Measurements from ENCODE around the gene OSCAR.

OSCAR gene

DNA sequence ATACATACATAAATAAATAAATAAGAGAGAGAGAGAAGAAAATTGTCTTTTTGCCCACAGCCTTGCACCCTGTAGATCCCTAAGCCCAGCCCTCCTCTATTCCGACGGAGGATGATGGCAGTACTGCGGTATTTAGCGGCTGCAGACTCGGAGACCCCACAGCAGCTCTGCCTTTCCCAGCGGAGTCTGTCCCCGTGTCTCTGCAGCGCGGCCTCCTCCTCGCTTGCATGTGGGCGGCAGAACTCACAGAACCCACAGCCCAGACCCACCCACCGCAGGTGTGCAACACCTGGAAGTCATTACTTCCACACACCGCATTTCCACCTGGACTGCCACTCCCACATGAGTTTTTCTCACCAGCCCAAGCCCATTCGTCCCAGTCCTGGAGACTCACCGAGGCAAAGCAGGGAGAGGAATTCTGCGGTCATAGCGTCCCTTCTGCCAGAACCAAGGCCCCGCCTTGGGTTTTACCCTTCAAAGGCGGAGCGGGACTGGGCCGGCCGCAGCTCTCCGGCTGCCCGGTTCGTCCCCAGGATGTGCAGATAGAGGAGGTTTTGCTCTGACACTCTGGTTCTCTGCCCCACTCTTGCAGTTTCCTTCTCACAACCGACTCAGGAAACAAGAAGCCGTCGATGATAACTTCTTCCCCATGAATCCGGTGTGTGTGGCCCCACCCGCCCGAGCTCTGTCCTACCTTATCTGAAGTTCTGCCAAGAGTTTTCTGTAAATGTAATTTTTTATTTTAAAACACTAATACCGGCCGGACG lies 37.1 kb downstream of the OSCAR start, which contains the start of gene VSTM1:
VSTM1 (minus strand) TSS at position 548 of the 767 bp plus-strand sequence; CDS start at position 428, 120 bp downstream.
- no CpG with 5 or more reads among the region's 34 CpGs for WGBS, 2 donors (ENCODE audit: extremely low coverage in 2 of 2, insufficient read length in 2 of 2, insufficient replicate concordance in 1 of 2)
- Histone ChIP-seq H3K4me3 (ENCODE audit: low read length in 2 of 2) (no peak within 1 kb of the TSS), H3K23ac (ENCODE audit: low read depth, low read length, poor library complexity) (no peak within 1 kb of the TSS), H3K27me3 (ENCODE audit: control insufficient read depth in 3 of 3, insufficient read depth in 3 of 3, low read depth in 1 of 3, low read length in 3 of 3) (no peaks in the 10 kb centered on the region), H3K9me3 (replicated peaks in 1 of 2; ENCODE audit: control insufficient read depth in 2 of 2, insufficient read depth in 1 of 2, low read depth in 1 of 2, low read length in 2 of 2) (no peaks in the 10 kb centered on the region), H3K27ac (replicated peaks; ENCODE audit: low read length) (no peak within 1 kb of the TSS), H3K4me1 (ENCODE audit: control insufficient read depth in 2 of 2, insufficient read depth in 1 of 2, low read depth in 1 of 2, low read length in 2 of 2) (no peaks in the 10 kb centered on the region), H2BK120ac (ENCODE audit: low read depth, low read length) (no peak within 1 kb of the TSS), H2AK5ac (ENCODE audit: low read depth, low read length) (no peak within 1 kb of the TSS), H3K14ac (ENCODE audit: low read length) (no peak within 1 kb of the TSS), H3K9ac (ENCODE audit: low read depth, low read length, poor library complexity) (no peak within 1 kb of the TSS), H4K8ac (ENCODE audit: low read depth, low read length) (no peak within 1 kb of the TSS), H3K4me2 (ENCODE audit: insufficient read depth, low read length, poor library complexity, severe bottlenecking) (no peak within 1 kb of the TSS), H3K4ac (ENCODE audit: low read length) (no peak within 1 kb of the TSS), H3K18ac (ENCODE audit: low read length) (no peak within 1 kb of the TSS), H3K36me3 (replicated peaks in 1 of 2; ENCODE audit: control insufficient read depth in 2 of 2, insufficient read depth in 2 of 2, low read length in 2 of 2) (no peaks in the 10 kb centered on the region), H2BK5ac (ENCODE audit: low read length) (no peak within 1 kb of the TSS), H3K79me1 (ENCODE audit: low read depth, low read length) (no peaks in the 10 kb centered on the region), H2BK15ac (ENCODE audit: low read length) (no peak within 1 kb of the TSS), H2AFZ (ENCODE audit: low read length) (no peak within 1 kb of the TSS), H4K91ac (ENCODE audit: low read depth, low read length, poor library complexity) (no peak within 1 kb of the TSS), H2BK12ac (ENCODE audit: low read length) (no peak within 1 kb of the TSS)
- DNase-seq (ENCODE audit: low spot score): no peak

DNA sequence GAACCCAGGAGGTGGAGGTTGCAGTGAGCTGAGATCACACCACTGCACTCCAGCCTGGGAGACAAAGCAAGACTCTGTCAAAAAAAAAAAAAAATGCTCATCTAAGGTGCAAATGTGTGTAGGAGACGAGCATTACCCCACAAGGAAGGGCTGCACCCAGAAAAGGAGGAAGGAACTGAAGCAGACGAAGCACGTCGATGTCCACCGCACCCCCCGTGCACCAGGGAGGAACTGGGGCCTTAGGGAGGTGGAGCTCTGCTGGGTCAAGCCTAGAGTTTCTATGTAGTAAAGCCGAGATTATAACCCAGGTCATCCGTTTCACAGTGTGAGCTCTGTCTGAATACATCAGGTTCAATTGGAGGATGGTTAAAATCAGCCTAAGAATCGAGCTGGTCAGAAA lies 38.0 kb downstream of the OSCAR start:
- WGBS, 2 donors (ENCODE audit: extremely low coverage in 2 of 2, insufficient read length in 2 of 2, insufficient replicate concordance in 1 of 2): no CpG with 5 or more reads among the region's 9 CpGs
- Histone ChIP-seq H3K36me3 (replicated peaks in 1 of 2; ENCODE audit: control insufficient read depth in 2 of 2, insufficient read depth in 2 of 2, low read length in 2 of 2) (no peaks in the 10 kb centered on the region), H3K14ac (ENCODE audit: low read length) (no peak overlapping the region), H3K4me3 (ENCODE audit: low read length in 2 of 2) (no peak overlapping the region), H3K79me1 (ENCODE audit: low read depth, low read length) (no peaks in the 10 kb centered on the region), H3K9ac (ENCODE audit: low read depth, low read length, poor library complexity) (no peak overlapping the region), H2BK15ac (ENCODE audit: low read length) (no peak overlapping the region), H3K4me1 (ENCODE audit: control insufficient read depth in 2 of 2, insufficient read depth in 1 of 2, low read depth in 1 of 2, low read length in 2 of 2) (peaks cover 0 to 2% of the 10 kb centered on the region in 2 donors), H2AK5ac (ENCODE audit: low read depth, low read length) (no peak overlapping the region), H3K4me2 (ENCODE audit: insufficient read depth, low read length, poor library complexity, severe bottlenecking) (no peak overlapping the region), H2BK120ac (ENCODE audit: low read depth, low read length) (no peak overlapping the region), H2BK12ac (ENCODE audit: low read length) (no peak overlapping the region), H4K8ac (ENCODE audit: low read depth, low read length) (no peak overlapping the region), H3K27me3 (ENCODE audit: control insufficient read depth in 3 of 3, insufficient read depth in 3 of 3, low read depth in 1 of 3, low read length in 3 of 3) (no peaks in the 10 kb centered on the region), H3K18ac (ENCODE audit: low read length) (no peak overlapping the region), H3K4ac (ENCODE audit: low read length) (no peak overlapping the region), H4K91ac (ENCODE audit: low read depth, low read length, poor library complexity) (no peak overlapping the region), H2BK5ac (ENCODE audit: low read length) (no peak overlapping the region), H3K23ac (ENCODE audit: low read depth, low read length, poor library complexity) (no peak overlapping the region), H3K27ac (replicated peaks; ENCODE audit: low read length) (no peak overlapping the region), H3K9me3 (replicated peaks in 1 of 2; ENCODE audit: control insufficient read depth in 2 of 2, insufficient read depth in 1 of 2, low read depth in 1 of 2, low read length in 2 of 2) (no peaks in the 10 kb centered on the region), H2AFZ (ENCODE audit: low read length) (no peak overlapping the region)
- DNase-seq (ENCODE audit: low spot score): no peak

DNA sequence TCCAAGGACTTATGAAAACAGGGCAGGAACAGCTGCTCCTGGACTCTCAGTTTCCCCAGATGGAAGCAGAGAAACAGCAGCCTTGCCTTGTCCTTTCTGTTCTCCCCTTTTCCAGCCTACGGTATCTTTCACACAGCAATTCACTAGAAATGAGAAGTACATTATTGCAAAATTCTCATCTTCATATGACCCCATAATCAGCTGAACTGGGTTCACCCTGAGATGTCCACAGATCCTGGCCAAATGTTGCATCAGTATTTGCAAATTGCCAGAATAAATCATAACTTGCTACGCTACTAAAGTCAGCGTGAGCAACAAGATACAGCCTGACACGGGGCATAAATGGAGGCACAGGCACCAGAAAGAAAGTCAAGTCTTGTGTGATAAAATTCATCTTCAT lies 53.0 kb downstream of the OSCAR start:
- Histone ChIP-seq H2BK15ac (ENCODE audit: low read length) (no peak overlapping the region), H2BK5ac (ENCODE audit: low read length) (no peak overlapping the region), H3K27ac (replicated peaks; ENCODE audit: low read length) (no peak overlapping the region), H3K4ac (ENCODE audit: low read length) (no peak overlapping the region), H3K36me3 (replicated peaks in 1 of 2; ENCODE audit: control insufficient read depth in 2 of 2, insufficient read depth in 2 of 2, low read length in 2 of 2) (no peaks in the 10 kb centered on the region), H2BK12ac (ENCODE audit: low read length) (no peak overlapping the region), H3K4me3 (ENCODE audit: low read length in 2 of 2) (no peak overlapping the region), H4K91ac (ENCODE audit: low read depth, low read length, poor library complexity) (no peak overlapping the region), H3K14ac (ENCODE audit: low read length) (no peak overlapping the region), H3K9ac (ENCODE audit: low read depth, low read length, poor library complexity) (no peak overlapping the region), H2AFZ (ENCODE audit: low read length) (no peak overlapping the region), H3K18ac (ENCODE audit: low read length) (no peak overlapping the region), H2BK120ac (ENCODE audit: low read depth, low read length) (no peak overlapping the region), H3K23ac (ENCODE audit: low read depth, low read length, poor library complexity) (no peak overlapping the region), H3K27me3 (ENCODE audit: control insufficient read depth in 3 of 3, insufficient read depth in 3 of 3, low read depth in 1 of 3, low read length in 3 of 3) (no peaks in the 10 kb centered on the region), H3K4me2 (ENCODE audit: insufficient read depth, low read length, poor library complexity, severe bottlenecking) (no peak overlapping the region), H3K9me3 (replicated peaks in 1 of 2; ENCODE audit: control insufficient read depth in 2 of 2, insufficient read depth in 1 of 2, low read depth in 1 of 2, low read length in 2 of 2) (peaks cover 0 to 2% of the 10 kb centered on the region in 2 donors), H4K8ac (ENCODE audit: low read depth, low read length) (no peak overlapping the region), H3K4me1 (ENCODE audit: control insufficient read depth in 2 of 2, insufficient read depth in 1 of 2, low read depth in 1 of 2, low read length in 2 of 2) (no peaks in the 10 kb centered on the region), H3K79me1 (ENCODE audit: low read depth, low read length) (peaks cover 2% of the 10 kb centered on the region), H2AK5ac (ENCODE audit: low read depth, low read length) (no peak overlapping the region)
- WGBS, 2 donors (ENCODE audit: extremely low coverage in 2 of 2, insufficient read length in 2 of 2, insufficient replicate concordance in 1 of 2): no CpG with 5 or more reads among the region's 4 CpGs
- no peak for DNase-seq (ENCODE audit: low spot score)

DNA sequence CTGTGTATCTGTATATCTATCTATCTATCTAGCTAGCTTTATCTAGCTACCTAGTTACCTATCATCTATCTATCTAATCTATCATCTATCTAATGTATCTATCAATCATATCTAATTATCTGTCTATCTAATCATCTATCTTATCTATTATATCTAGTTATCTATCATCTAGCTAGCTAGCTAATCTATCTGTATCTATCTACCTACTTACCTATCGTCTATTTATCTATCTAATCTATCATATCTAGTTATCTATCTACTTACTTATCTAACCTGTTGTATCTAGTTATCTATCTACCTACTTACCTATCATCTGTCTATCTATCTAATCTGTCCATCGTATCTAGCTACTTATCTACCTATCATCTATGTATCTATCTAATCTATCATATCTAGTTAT lies 54.8 kb downstream of the OSCAR start:
- Histone ChIP-seq H2BK120ac (ENCODE audit: low read depth, low read length) (no peak overlapping the region), H3K79me1 (ENCODE audit: low read depth, low read length) (peaks cover 2% of the 10 kb centered on the region), H3K18ac (ENCODE audit: low read length) (no peak overlapping the region), H4K91ac (ENCODE audit: low read depth, low read length, poor library complexity) (no peak overlapping the region), H3K14ac (ENCODE audit: low read length) (no peak overlapping the region), H2AK5ac (ENCODE audit: low read depth, low read length) (no peak overlapping the region), H3K27me3 (ENCODE audit: control insufficient read depth in 3 of 3, insufficient read depth in 3 of 3, low read depth in 1 of 3, low read length in 3 of 3) (no peaks in the 10 kb centered on the region), H3K4me3 (ENCODE audit: low read length in 2 of 2) (no peak overlapping the region), H2BK12ac (ENCODE audit: low read length) (no peak overlapping the region), H3K27ac (replicated peaks; ENCODE audit: low read length) (no peak overlapping the region), H3K4me2 (ENCODE audit: insufficient read depth, low read length, poor library complexity, severe bottlenecking) (no peak overlapping the region), H3K23ac (ENCODE audit: low read depth, low read length, poor library complexity) (no peak overlapping the region), H2BK15ac (ENCODE audit: low read length) (no peak overlapping the region), H3K4ac (ENCODE audit: low read length) (no peak overlapping the region), H3K9ac (ENCODE audit: low read depth, low read length, poor library complexity) (no peak overlapping the region), H2BK5ac (ENCODE audit: low read length) (no peak overlapping the region), H3K36me3 (replicated peaks in 1 of 2; ENCODE audit: control insufficient read depth in 2 of 2, insufficient read depth in 2 of 2, low read length in 2 of 2) (no peaks in the 10 kb centered on the region), H3K4me1 (ENCODE audit: control insufficient read depth in 2 of 2, insufficient read depth in 1 of 2, low read depth in 1 of 2, low read length in 2 of 2) (peaks cover 0 to 5% of the 10 kb centered on the region in 2 donors), H2AFZ (ENCODE audit: low read length) (no peak overlapping the region), H4K8ac (ENCODE audit: low read depth, low read length) (no peak overlapping the region), H3K9me3 (replicated peaks in 1 of 2; ENCODE audit: control insufficient read depth in 2 of 2, insufficient read depth in 1 of 2, low read depth in 1 of 2, low read length in 2 of 2) (peaks cover 0 to 2% of the 10 kb centered on the region in 2 donors)
- WGBS, 2 donors (ENCODE audit: extremely low coverage in 2 of 2, insufficient read length in 2 of 2, insufficient replicate concordance in 1 of 2): 100% methylated on average over 1 of the region's 2 CpGs
- no peak for DNase-seq (ENCODE audit: low spot score)
